Activated CD8-positive, alpha-beta memory T cell treated with anti-CD3 and anti-CD28 coated beads for 4 hours (primary cell): ENCODE results near the gene GABRB1.

Source experiments
- DNase-seq, 2 donors: peaks; one replicate each; pipeline ENCODE4 v3.0.0-alpha.2; 2020; ENCODE audit warnings: low read depth in 2 of 2

The GABRB1 gene

DNA sequence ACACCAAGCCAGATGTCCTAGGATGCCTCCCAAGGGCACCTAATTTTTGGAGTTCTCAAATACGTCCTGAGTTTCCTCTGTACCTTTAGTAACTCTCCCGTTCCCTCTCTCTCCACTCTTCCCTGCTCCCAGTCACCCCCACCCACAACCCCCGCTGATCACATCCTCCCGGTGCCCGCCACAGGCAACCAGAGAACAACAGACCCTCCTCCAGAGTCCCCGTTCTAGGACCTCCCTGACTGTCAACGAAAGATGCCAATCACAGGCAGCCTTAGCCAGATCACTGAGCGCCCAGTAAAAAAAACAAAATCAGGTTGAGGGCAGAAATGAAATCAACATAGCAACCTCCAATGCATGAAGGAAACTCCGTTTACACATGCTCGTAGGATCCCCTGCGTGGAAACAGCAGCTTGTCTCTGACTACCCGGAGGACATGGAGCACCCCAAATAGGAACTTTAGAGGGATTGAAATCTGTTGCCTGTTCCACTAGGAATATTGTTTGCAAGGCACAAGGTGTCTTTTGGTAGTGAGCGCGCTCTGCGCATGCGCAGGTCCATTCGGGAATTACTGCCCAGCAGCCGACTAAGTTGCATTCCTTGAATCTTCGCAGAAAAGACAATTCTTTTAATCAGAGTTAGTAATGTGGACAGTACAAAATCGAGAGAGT is at the start of gene GABRB1:
Gene GABRB1 (plus strand): TSS at position 557 of the 668 bp plus-strand sequence.
- DNase-seq, result no peak

- no peak for DNase-seq
These were observed 46.6 kb upstream of the GABRB1 start for GRCh38 chr4:46984781-46985180.

DNA sequence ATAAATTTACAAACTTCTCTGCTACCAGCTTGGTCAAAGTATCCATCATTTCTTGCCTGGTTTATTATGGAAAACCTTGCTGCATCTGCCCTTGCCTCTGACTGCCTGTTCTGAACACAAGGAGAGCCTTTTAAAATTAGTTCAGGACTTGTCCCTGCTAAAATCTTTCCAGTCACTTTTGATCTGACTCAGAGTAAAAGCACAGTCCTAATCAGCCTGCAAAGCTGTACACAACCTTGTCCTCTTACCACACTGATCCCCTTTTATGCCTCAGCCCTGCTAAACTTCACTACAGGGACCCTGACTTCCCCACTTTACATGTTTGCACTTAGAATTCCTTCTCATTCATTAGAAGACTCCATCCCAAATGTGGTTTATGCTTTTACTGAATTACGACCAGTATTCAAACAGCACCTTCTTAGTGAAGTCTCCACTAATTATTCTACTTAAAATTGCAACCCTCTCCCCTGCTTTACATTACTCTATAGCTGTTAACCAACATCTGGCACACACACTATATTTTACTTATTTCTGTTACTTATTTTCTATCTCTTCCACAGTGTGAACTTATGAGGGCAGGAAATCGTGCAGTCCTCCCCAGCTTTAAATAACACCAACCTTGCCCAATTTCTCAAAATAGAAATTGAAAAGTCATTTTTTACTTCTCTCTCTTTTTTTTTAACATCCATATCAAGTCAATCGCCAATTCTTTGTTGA is 44.3 kb upstream of the GABRB1 start:
- DNase-seq, result no peak

- DNase-seq, result no peak
These were observed 39.0 kb upstream of the GABRB1 start for GRCh38 chr4:46992338-46992737.

DNA sequence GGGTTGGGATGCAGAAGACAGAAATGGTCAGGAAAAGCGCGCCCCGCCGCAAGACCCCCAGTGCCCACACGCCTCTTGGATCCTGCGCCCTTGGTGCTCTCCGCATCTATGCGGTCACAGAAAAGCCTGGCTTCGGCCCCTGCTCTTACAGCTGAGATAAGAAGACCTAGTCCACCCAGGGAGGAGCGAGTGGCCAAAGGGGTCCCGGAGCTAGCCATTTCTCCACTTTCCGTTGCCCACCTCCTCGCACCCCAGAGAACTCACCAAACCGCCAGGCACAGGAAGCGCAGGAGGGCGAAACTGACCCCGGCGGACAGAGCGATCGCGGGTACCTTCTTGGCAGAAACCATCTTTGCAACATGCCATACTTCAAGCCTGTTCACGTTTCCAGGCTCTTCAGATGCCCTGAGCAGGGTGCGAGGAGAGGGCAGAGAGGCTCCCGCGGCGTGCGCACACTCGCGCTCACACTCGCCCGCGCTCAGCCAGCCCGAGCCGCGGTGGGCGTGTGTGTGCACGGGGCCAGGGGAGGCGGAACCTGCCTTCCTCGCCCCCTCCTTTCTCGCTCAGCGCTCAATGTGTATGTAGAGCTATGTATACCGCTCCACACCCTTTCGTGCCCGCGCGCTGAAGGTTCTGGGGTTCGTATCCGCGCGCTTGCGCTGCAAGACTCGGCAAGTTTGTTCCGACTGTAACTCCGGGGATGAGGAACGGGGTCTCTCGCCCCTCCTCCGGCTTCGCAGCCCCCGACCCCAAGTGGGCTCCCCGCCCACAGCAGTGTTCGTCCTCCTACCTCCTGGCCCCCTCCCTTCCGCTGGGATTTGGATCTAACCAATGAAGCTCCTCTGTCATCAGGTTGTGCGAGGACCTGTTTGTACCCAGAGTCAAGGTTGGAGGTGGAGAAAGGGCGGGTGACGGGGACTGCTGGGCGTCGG is 38.0 kb upstream of the GABRB1 start, which contains the start of gene GABRA4:
Gene GABRA4 (minus strand): TSS at position 507 of the 932 bp plus-strand sequence. CDS start 157 bp downstream, at position 350.
- no peak for DNase-seq

GRCh38 chr4:46994007-46994405 is 37.4 kb upstream of the GABRB1 start:
- DNase-seq, result no peak

DNA sequence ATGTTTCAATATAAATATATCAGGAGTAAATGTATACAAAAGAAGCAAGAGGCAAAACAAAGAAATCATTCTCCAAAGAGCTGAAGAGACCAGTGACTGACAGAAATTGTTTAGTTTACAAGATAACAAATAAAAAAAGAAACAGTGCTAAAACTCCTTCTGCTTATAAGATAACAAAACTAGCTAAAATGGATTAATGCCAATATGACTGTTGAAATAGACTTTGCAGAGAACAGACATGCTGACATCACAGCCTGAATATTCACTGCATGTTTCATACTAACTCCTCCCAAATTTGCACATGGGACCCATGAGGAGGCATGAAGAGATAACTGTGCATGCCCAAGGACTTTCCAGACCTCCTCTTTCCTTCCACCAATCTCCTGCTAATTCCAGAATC is 31.8 kb upstream of the GABRB1 start:
- no peak for DNase-seq

GRCh38 chr4:47000406-47000805 is 31.0 kb upstream of the GABRB1 start:
- DNase-seq, result no peak

- no peak for DNase-seq
These were observed 28.8 kb upstream of the GABRB1 start for GRCh38 chr4:47002580-47002979.

GRCh38 chr4:47010347-47010911 is 20.9 kb upstream of the GABRB1 start:
- DNase-seq, result no peak

DNA sequence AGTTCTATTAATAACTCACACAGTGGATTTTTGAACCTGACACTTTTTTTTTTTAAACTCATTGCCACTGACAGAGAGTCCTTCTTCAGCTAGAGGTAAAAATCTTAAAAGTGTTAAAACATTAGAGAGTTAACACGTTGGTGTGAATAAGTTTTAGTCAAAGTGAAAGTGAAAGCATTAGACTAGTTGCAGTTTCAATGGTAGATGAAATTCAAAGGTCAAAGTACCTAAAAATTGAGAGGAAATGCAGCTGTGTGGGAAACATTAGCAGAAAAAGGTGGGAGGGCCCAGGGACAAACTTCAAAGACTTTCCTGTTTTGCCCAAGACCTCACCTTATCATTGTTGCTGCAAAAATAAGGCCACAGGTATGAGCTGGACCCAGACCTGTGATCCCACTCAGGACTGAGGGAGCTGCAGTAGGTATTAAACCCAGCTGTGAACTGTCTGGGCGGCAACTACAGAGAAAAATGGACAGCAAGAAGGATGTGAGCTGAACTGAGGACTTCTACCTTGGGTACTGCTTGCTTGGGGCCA is 20.4 kb upstream of the GABRB1 start:
- no peak for DNase-seq

DNA sequence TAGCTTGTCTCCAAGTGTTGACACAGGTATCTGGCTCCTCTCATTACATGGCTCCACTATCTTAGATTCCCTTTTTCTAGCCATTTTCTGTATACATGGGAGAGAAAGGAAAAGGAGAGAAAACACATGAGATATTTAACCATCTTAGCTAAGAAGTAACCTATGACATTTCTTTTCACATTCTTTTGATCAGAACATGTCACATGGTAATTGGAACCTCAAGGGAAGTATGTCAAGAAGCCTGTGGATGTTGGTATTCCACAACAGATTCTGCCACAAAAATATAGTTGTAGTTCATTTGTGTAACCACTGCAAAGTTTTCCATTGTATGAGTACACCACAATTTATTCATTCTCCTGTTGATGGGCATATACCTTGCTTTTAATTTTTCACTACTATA is 18.7 kb upstream of the GABRB1 start:
- no peak for DNase-seq

DNA sequence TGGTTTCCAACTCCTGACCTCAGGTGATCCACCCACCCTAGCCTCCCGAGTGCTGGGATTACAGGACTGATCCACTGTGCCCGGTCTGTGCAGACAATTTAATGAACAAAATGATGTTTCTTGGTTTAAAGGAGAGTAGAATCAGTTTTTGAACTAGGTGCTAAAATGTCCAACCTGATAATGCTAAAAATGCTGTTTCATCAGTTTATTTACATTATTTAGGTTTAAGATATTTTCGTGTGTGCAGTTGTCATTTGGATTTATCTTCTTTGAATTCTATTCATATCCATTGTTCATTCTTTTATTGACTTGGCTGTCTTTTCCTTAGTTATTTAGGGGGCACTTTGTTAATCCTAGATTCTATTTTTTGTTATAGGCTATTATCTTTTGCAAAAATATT is 18.0 kb upstream of the GABRB1 start:
- no peak for DNase-seq

DNA sequence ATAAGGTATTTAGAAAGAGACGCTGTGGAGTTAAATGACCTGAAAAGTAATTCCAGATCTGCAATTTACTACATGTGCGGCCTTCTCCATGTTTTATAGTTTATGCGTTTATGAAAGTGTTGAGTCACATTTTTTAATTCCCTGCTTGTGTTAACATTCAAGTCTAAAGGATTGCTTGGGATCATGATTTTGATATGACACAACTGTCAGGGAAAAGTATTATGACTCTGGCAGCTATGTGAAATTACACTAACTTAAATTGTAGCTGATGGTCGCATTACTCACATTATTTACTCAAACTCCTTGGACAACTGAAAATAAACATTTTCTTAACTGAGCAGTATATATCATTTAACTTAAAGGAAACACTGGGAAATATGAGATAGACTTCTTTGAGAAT is 14.3 kb upstream of the GABRB1 start:
- no peak for DNase-seq

- no peak for DNase-seq
These were observed 13.9 kb upstream of the GABRB1 start for GRCh38 chr4:47017494-47017893.

- no peak for DNase-seq
These were observed 511 bp downstream of the GABRB1 start for GRCh38 chr4:47031751-47032404.

- no peak for DNase-seq
These were observed 1.2 kb downstream of the GABRB1 start for GRCh38 chr4:47032405-47033106.

DNA sequence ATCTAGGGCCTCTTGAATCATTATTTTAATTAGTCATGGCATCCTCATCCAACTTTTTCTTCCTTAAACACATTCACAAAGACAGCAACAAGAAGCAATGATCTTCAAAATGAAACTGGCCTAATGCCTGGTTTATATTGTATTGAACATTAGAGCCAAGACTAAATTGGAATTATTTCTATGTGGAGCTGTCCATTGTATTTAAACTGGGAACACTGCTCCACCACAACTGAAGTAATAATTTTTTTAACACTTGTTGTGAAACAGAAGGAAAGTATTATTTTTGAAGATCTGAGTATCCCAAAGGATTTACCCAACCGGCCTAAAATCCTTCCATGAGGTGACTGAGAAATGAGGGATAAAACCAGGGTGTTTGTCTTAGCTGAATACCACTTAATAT is 6.9 kb downstream of the GABRB1 start:
- DNase-seq, result no peak

- no peak for DNase-seq
These were observed 9.5 kb downstream of the GABRB1 start for GRCh38 chr4:47040828-47041227.

DNA sequence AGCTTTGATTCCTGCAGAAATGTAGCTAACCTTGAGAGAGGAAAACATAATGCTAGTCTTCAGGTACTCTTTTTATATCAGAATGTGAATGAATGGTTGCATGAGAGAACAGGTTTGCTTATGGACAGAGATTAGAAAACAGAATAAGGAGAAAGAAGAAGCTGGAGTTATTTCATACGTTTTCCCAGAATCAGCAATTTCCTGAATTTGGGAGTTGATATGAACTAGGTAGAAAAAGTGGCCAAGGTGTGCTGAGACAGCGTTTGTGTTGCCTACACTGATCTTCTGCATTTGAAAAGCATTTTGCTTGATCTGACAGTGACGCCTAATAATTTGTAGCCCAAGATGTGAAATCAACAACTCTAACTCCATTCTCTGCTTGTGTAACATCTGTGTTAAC is 12.5 kb downstream of the GABRB1 start:
- DNase-seq, result no peak

GRCh38 chr4:47045261-47045660 is 13.9 kb downstream of the GABRB1 start:
- DNase-seq, result no peak
